BE2C (cell line): Measurements from ENCODE around the gene EIF2D.

Source experiments
- DNase-seq: peaks from one replicate; pipeline ENCODE4 v3.0.0-alpha.2; 2020
- H3K27me3 ChIP-seq: fragments of 250-450 bp; sonication (Bioruptor Pico); 2 replicates; pipeline ENCODE4 v1.5.1; 2020; ENCODE audit warnings: mild to moderate bottlenecking
- H3K36me3 ChIP-seq: fragments of 250-450 bp; sonication (Bioruptor Pico); 2 replicates; pipeline ENCODE4 v1.5.1; 2020; ENCODE audit warnings: mild to moderate bottlenecking
- H3K4me1 ChIP-seq: fragments of 250-450 bp; sonication (Bioruptor Pico); 2 replicates; pipeline ENCODE4 v1.5.1; 2020
- H3K4me3 ChIP-seq: 2 replicates; pipeline ENCODE4 v1.5.1; 2011; ENCODE audit warnings: low read depth, low read length
- H3K9me3 ChIP-seq: fragments of 250-450 bp; sonication (Bioruptor Pico); 2 replicates; pipeline ENCODE4 v1.5.1; 2020
- CTCF ChIP-seq: IDR thresholded peaks from 2 replicates; pipeline ENCODE4 v1.5.1; 2012; ENCODE audit warnings: mild to moderate bottlenecking, low read depth, low read length

Gene EIF2D

GRCh38 chr1:206593351-206593925, 18.8 kb downstream of the EIF2D start:
- Histone ChIP-seq H3K36me3 (peaks cover 61% of the 10 kb centered on the region), H3K9me3 (no peaks in the 10 kb centered on the region), H3K4me1 (no peaks in the 10 kb centered on the region), H3K27me3 (no peaks in the 10 kb centered on the region), H3K4me3 (no peak overlapping the region)
- no peak for TF ChIP-seq CTCF
- DNase-seq, result no peak

GRCh38 chr1:206591696-206592095, 20.6 kb downstream of the EIF2D start:
- TF ChIP-seq CTCF, result no peak
- no peak for DNase-seq
- H3K4me3 ChIP-seq, result no peak overlapping the region
- no peaks in the 10 kb centered on the region for H3K27me3 ChIP-seq
- no peaks in the 10 kb centered on the region for H3K9me3 ChIP-seq
- no peaks in the 10 kb centered on the region for H3K4me1 ChIP-seq
- peaks cover 49% of the 10 kb centered on the region for H3K36me3 ChIP-seq

GRCh38 chr1:206591226-206591625, 21.0 kb downstream of the EIF2D start:
- H3K36me3 ChIP-seq, result peaks cover 46% of the 10 kb centered on the region
- no peak for DNase-seq

GRCh38 chr1:206590025-206590758, 22.1 kb downstream of the EIF2D start:
- no peak overlapping the region for H3K4me3 ChIP-seq
- peak; percentile 32 for TF ChIP-seq CTCF
- peaks cover 36% of the 10 kb centered on the region for H3K36me3 ChIP-seq
- no peaks in the 10 kb centered on the region for H3K9me3 ChIP-seq
- H3K27me3 ChIP-seq, result no peaks in the 10 kb centered on the region
- no peaks in the 10 kb centered on the region for H3K4me1 ChIP-seq
- DNase-seq, result no peak

More at GRCh38 chr1:206591226-206591625, 21.0 kb downstream of the EIF2D start:
- Histone ChIP-seq H3K27me3 (no peaks in the 10 kb centered on the region), H3K4me3 (no peak overlapping the region), H3K9me3 (no peaks in the 10 kb centered on the region), H3K4me1 (no peaks in the 10 kb centered on the region)
- no peak for TF ChIP-seq CTCF

GRCh38 chr1:206589206-206589605, 23.1 kb downstream of the EIF2D start:
- Histone ChIP-seq H3K36me3 (peaks cover 26% of the 10 kb centered on the region), H3K4me1 (no peaks in the 10 kb centered on the region), H3K27me3 (no peaks in the 10 kb centered on the region), H3K4me3 (no peak overlapping the region), H3K9me3 (no peaks in the 10 kb centered on the region)
- DNase-seq, result no peak
- TF ChIP-seq CTCF, result no peak

- Histone ChIP-seq H3K27me3 (no peaks in the 10 kb centered on the region), H3K4me1 (no peaks in the 10 kb centered on the region), H3K36me3 (peaks cover 24% of the 10 kb centered on the region), H3K9me3 (no peaks in the 10 kb centered on the region), H3K4me3 (no peak overlapping the region)
- no peak for TF ChIP-seq CTCF
- DNase-seq, result no peak
These were observed 23.8 kb downstream of the EIF2D start for GRCh38 chr1:206588492-206588891.
